Measurements from ENCODE around the gene ZBTB46. TPM values are rescaled to one million over a fixed set of nuclear protein-coding genes. Genes with fewer than 3 reads are reported as not detected.

Gene ZBTB46
- total RNA-seq, 1 experiment from 2014 or later: 10.7 TPM

DNA sequence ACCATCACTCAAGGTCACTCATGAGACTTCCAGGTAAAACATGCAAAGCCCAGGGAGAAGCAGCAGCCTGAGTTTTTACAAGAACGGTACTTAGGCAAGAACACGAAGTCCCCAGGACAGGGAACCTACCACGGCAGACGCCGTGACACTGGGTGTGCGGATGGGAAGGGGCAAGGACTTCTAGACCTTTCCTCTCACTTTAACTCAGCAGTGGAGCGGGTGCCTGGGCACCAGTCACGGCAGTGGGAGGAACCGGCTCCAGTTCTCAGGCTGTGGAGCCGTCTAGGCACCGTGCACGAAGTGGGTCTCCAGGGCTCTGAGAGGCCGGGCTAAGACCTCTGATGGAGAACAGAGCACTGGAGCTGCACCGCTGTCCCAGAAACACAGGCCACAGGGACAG is 2.5 kb downstream of the ZBTB46 start:
- H3K4me2 ChIP-seq (ENCODE audit: low read length): no peak overlapping the region
- ChIA-PET POLR2A (no interaction called here), CTCF (no interaction called here), RAD21 (ENCODE audit: low non-redundant PET in 1 of 2, low total read pairs in 2 of 2, uncharacterized antibody in 2 of 2, unreplicated experiment in 2 of 2) (no interaction called here)
- no peak for ATAC-seq
- no peaks in the 10 kb centered on the region for H3K36me3 ChIP-seq (ENCODE audit: control insufficient read depth in 1 of 2, insufficient read depth in 2 of 2, low read length in 2 of 2)
- DNase-seq (ENCODE audit: low read depth, low spot score): no peak
- no TSS peak for BruUV-seq (replicated peaks)
- H4K20me1 ChIP-seq (ENCODE audit: insufficient read depth): no peaks in the 10 kb centered on the region
- H3K9me2 ChIP-seq (ENCODE audit: insufficient read depth): no peaks in the 10 kb centered on the region
- H2AFZ ChIP-seq (ENCODE audit: low read depth, low read length, poor library complexity, severe bottlenecking): no peak overlapping the region
- H3K4me3 ChIP-seq (replicated peaks in 1 of 2; ENCODE audit: low read depth in 1 of 2, low read length in 2 of 2): no peak overlapping the region
- 0 out of 2 replicates have a peak, but pooled peaks cover 3% of the 10 kb centered on the region for H3K79me2 ChIP-seq (ENCODE audit: insufficient read depth, low read length)
- H3K27ac ChIP-seq (ENCODE audit: low read depth, low read length): no peak overlapping the region
- no peaks in the 10 kb centered on the region for H3K27me3 ChIP-seq (ENCODE audit: insufficient read depth, low read length)
- TF ChIP-seq EZH2phosphoT487 (IDR thresholded peaks at IDR 0.05; ENCODE audit: borderline replicate concordance): no peak
- no peak for TF ChIP-seq SRF (IDR thresholded peaks at IDR 0.05; ENCODE audit: low read depth)
- no peak for TF ChIP-seq TCF7L2 (IDR thresholded peaks at IDR 0.05; ENCODE audit: borderline replicate concordance, extremely low read depth, insufficient read depth, insufficient read length)
- no peak for TF ChIP-seq CBX3 (IDR thresholded peaks at IDR 0.05; ENCODE audit: low read depth)
- TF ChIP-seq JUND (IDR thresholded peaks at IDR 0.05): no peak
- TF ChIP-seq EGR1 (IDR thresholded peaks at IDR 0.05; ENCODE audit: low read depth): no peak
- TF ChIP-seq, protein P1, sequence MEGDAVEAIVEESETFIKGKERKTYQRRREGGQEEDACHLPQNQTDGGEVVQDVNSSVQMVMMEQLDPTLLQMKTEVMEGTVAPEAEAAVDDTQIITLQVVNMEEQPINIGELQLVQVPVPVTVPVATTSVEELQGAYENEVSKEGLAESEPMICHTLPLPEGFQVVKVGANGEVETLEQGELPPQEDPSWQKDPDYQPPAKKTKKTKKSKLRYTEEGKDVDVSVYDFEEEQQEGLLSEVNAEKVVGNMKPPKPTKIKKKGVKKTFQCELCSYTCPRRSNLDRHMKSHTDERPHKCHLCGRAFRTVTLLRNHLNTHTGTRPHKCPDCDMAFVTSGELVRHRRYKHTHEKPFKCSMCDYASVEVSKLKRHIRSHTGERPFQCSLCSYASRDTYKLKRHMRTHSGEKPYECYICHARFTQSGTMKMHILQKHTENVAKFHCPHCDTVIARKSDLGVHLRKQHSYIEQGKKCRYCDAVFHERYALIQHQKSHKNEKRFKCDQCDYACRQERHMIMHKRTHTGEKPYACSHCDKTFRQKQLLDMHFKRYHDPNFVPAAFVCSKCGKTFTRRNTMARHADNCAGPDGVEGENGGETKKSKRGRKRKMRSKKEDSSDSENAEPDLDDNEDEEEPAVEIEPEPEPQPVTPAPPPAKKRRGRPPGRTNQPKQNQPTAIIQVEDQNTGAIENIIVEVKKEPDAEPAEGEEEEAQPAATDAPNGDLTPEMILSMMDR (IDR thresholded peaks at IDR 0.05 in 2 of 3, conservative IDR thresholded peaks at IDR 0.05 in 1 of 3; ENCODE audit: borderline replicate concordance in 1 of 3, insufficient read depth in 1 of 3, low read depth in 2 of 3, low read length in 2 of 3): no peak
- TF ChIP-seq ELF1 (IDR thresholded peaks at IDR 0.05; ENCODE audit: borderline replicate concordance, low read depth): no peak
- TF ChIP-seq, protein P2, sequence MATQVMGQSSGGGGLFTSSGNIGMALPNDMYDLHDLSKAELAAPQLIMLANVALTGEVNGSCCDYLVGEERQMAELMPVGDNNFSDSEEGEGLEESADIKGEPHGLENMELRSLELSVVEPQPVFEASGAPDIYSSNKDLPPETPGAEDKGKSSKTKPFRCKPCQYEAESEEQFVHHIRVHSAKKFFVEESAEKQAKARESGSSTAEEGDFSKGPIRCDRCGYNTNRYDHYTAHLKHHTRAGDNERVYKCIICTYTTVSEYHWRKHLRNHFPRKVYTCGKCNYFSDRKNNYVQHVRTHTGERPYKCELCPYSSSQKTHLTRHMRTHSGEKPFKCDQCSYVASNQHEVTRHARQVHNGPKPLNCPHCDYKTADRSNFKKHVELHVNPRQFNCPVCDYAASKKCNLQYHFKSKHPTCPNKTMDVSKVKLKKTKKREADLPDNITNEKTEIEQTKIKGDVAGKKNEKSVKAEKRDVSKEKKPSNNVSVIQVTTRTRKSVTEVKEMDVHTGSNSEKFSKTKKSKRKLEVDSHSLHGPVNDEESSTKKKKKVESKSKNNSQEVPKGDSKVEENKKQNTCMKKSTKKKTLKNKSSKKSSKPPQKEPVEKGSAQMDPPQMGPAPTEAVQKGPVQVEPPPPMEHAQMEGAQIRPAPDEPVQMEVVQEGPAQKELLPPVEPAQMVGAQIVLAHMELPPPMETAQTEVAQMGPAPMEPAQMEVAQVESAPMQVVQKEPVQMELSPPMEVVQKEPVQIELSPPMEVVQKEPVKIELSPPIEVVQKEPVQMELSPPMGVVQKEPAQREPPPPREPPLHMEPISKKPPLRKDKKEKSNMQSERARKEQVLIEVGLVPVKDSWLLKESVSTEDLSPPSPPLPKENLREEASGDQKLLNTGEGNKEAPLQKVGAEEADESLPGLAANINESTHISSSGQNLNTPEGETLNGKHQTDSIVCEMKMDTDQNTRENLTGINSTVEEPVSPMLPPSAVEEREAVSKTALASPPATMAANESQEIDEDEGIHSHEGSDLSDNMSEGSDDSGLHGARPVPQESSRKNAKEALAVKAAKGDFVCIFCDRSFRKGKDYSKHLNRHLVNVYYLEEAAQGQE (IDR thresholded peaks at IDR 0.05; ENCODE audit: low read depth): no peak
- no peak for TF ChIP-seq SP1 (IDR thresholded peaks at IDR 0.05; ENCODE audit: low read depth)
- TF ChIP-seq POLR2AphosphoS5 (IDR thresholded peaks at IDR 0.05; ENCODE audit: low read depth, low read length): no peak
- TF ChIP-seq, protein P3, sequence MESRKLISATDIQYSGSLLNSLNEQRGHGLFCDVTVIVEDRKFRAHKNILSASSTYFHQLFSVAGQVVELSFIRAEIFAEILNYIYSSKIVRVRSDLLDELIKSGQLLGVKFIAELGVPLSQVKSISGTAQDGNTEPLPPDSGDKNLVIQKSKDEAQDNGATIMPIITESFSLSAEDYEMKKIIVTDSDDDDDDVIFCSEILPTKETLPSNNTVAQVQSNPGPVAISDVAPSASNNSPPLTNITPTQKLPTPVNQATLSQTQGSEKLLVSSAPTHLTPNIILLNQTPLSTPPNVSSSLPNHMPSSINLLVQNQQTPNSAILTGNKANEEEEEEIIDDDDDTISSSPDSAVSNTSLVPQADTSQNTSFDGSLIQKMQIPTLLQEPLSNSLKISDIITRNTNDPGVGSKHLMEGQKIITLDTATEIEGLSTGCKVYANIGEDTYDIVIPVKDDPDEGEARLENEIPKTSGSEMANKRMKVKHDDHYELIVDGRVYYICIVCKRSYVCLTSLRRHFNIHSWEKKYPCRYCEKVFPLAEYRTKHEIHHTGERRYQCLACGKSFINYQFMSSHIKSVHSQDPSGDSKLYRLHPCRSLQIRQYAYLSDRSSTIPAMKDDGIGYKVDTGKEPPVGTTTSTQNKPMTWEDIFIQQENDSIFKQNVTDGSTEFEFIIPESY (IDR thresholded peaks at IDR 0.05; ENCODE audit: extremely low read depth, insufficient replicate concordance, low read length): no peak
- no peaks in the 10 kb centered on the region for H3K9me3 ChIP-seq (ENCODE audit: control insufficient read depth in 1 of 2, insufficient read depth in 1 of 2, low read depth in 1 of 2, low read length in 2 of 2)
- H3K4me1 ChIP-seq (ENCODE audit: control insufficient read depth in 1 of 2, insufficient read depth in 2 of 2, low read length in 2 of 2): peaks cover 3 to 31% of the 10 kb centered on the region in 2 experiments; a peak in 3 of 4 replicates
- intact Hi-C loops (cut with micrococcal nuclease): no loop called here
- no peak overlapping the region for H3K9ac ChIP-seq (ENCODE audit: low read length)

Measured in HCT116 (cell line).